HEK293 (cell line): ENCODE measurements around the gene COL5A1.
"Not testable (repeated sequence)": the region's sequence is repeated elsewhere in the genome, so short reads cannot be mapped to it uniquely, and the experiment has no call there.

Experiments
- CTCF ChIA-PET: fragments of 350-600 bp; formaldehyde crosslinking; extraction: SDS; loops from one replicate; lab custom pipeline; 2021; ENCODE audit warnings: antibody characterized with exemption; lab: Yijun Ruan, JAX
- POLR2A ChIA-PET: fragments of 300-600 bp; formaldehyde crosslinking; extraction: SDS; loops from one replicate; lab custom pipeline; 2020; ENCODE audit warnings: antibody characterized with exemption, inconsistent platforms; lab: Yijun Ruan, JAX
- H3K27ac ChIP-seq: fragments of 200-500 bp; sonication (Bioruptor generic); 2 replicates; pipeline ENCODE4 v1.5.1; 2014; ENCODE audit warnings: low read depth, low read length, control low read depth, inconsistent platforms; ENCODE audit errors: extremely low read depth
- H3K36me3 ChIP-seq, 2 experiments: fragments of 200-500 bp in 1 of 2; sonication (Bioruptor generic) in 1 of 2; 1 replicate in 1 of 2; 2 replicates in 1 of 2; pipeline ENCODE4 v1.5.1; 2014 to 2017; ENCODE audit warnings: inconsistent platforms in 2 of 2, low read length in 2 of 2; ENCODE audit not compliant: control insufficient read depth in 2 of 2, insufficient read depth in 1 of 2
- H3K4me1 ChIP-seq: fragments of 200-500 bp; sonication (Bioruptor generic); 2 replicates; pipeline ENCODE4 v1.5.1; 2014; ENCODE audit warnings: mild to moderate bottlenecking, low read length, inconsistent platforms; ENCODE audit not compliant: control insufficient read depth, insufficient read depth
- H3K4me3 ChIP-seq: 2 replicates; pipeline ENCODE4 v1.5.1; 2011; ENCODE audit warnings: low read depth, mild to moderate bottlenecking, control low read depth, low read length, moderate library complexity
- H3K9me3 ChIP-seq: fragments of 200-500 bp; sonication (Bioruptor generic); 2 replicates; pipeline ENCODE4 v1.5.1; 2014; ENCODE audit warnings: low read depth, low read length, inconsistent platforms; ENCODE audit not compliant: control insufficient read depth, insufficient read depth
- ELK4 ChIP-seq: IDR thresholded peaks from 2 replicates; pipeline ENCODE4 v1.6.1; 2011; ENCODE audit warnings: mild to moderate bottlenecking, low read depth, low read length, borderline replicate concordance
- PRDM6 ChIP-seq: fragments of 450-650 bp; formaldehyde crosslinking; IDR thresholded peaks from 2 replicates; pipeline ENCODE4 v1.5.1; 2017; ENCODE audit warnings: missing biosample characterization, missing genetic modification characterization
- TCF7L2 ChIP-seq: IDR thresholded peaks from 2 replicates; pipeline ENCODE4 v1.6.1; 2011; ENCODE audit warnings: low read depth, mild to moderate bottlenecking, inconsistent platforms, low read length, moderate library complexity, borderline replicate concordance
- ZEB2 ChIP-seq: fragments of 450-650 bp; formaldehyde crosslinking; IDR thresholded peaks from 2 replicates; pipeline ENCODE4 v1.5.1; 2016; ENCODE audit warnings: missing biosample characterization, missing genetic modification characterization
- ZNF146 ChIP-seq: fragments of 450-650 bp; formaldehyde crosslinking; IDR thresholded peaks from 2 replicates; pipeline ENCODE4 v1.5.1; 2016; ENCODE audit warnings: missing biosample characterization, missing genetic modification characterization
- ZNF2 ChIP-seq: fragments of 450-650 bp; formaldehyde crosslinking; IDR thresholded peaks from 2 replicates; pipeline ENCODE4 v1.5.1; 2016; ENCODE audit warnings: missing biosample characterization, missing genetic modification characterization
- ZNF211 ChIP-seq: fragments of 450-650 bp; formaldehyde crosslinking; IDR thresholded peaks from 2 replicates; pipeline ENCODE4 v1.5.1; 2016; ENCODE audit warnings: low read depth, missing biosample characterization, missing genetic modification characterization
- ZNF23 ChIP-seq: fragments of 450-650 bp; formaldehyde crosslinking; IDR thresholded peaks from 2 replicates; pipeline ENCODE4 v1.5.1; 2016; ENCODE audit warnings: missing biosample characterization, missing genetic modification characterization, borderline replicate concordance
- ZNF24 ChIP-seq: fragments of 450-650 bp; formaldehyde crosslinking; IDR thresholded peaks from 2 replicates; pipeline ENCODE4 v1.5.1; 2016; ENCODE audit warnings: missing biosample characterization, missing genetic modification characterization
- ZNF280D ChIP-seq: fragments of 450-650 bp; formaldehyde crosslinking; IDR thresholded peaks from 2 replicates; pipeline ENCODE4 v1.5.1; 2016; ENCODE audit warnings: missing biosample characterization, missing genetic modification characterization
- ZNF488 ChIP-seq: fragments of 450-650 bp; formaldehyde crosslinking; IDR thresholded peaks from 2 replicates; pipeline ENCODE4 v1.5.1; 2016; ENCODE audit warnings: missing biosample characterization, missing genetic modification characterization
- ZNF521 ChIP-seq: fragments of 450-650 bp; formaldehyde crosslinking; IDR thresholded peaks from 2 replicates; pipeline ENCODE4 v1.5.1; 2017; ENCODE audit warnings: missing biosample characterization, mild to moderate bottlenecking, missing genetic modification characterization
- ZNF571 ChIP-seq: fragments of 450-650 bp; formaldehyde crosslinking; IDR thresholded peaks from 2 replicates; pipeline ENCODE4 v1.5.0; 2017; ENCODE audit warnings: missing biosample characterization, missing genetic modification characterization
- ZNF621 ChIP-seq: fragments of 450-650 bp; formaldehyde crosslinking; IDR thresholded peaks from 2 replicates; pipeline ENCODE4 v1.5.1; 2017; ENCODE audit warnings: missing biosample characterization, missing genetic modification characterization
- ZNF654 ChIP-seq: fragments of 450-650 bp; formaldehyde crosslinking; IDR thresholded peaks from 2 replicates; pipeline ENCODE4 v1.5.1; 2016; ENCODE audit warnings: low read depth, missing biosample characterization, missing genetic modification characterization
- ZNF677 ChIP-seq: fragments of 450-650 bp; IDR thresholded peaks from 2 replicates; pipeline ENCODE4 v1.5.0; 2018; ENCODE audit warnings: missing biosample characterization, mild to moderate bottlenecking, missing genetic modification characterization, moderate library complexity

The COL5A1 gene

GRCh38 chr9:134855900-134856377 lies 214.3 kb downstream of the COL5A1 start:
- H3K9me3 ChIP-seq, result no peaks in the 10 kb centered on the region
- TF ChIP-seq ZNF24 (tag by site-specific recombination) (no peak), ZNF521 (no peak), ZNF654 (tag by site-specific recombination) (no peak), ZEB2 (no peak), ZNF488 (tag by site-specific recombination) (no peak), TCF7L2 (no peak), ZNF571 (tag by site-specific recombination) (no peak), PRDM6 (tag by site-specific recombination) (no peak), ZNF621 (tag by site-specific recombination) (no peak), ZNF677 (no peak), ZNF2 (tag by site-specific recombination) (no peak), ZNF146 (tag by site-specific recombination) (no peak), ELK4 (no peak), ZNF23 (no peak), ZNF211 (no peak)
- no peak overlapping the region for H3K27ac ChIP-seq
- no peaks in the 10 kb centered on the region for H3K36me3 ChIP-seq
- H3K4me3 ChIP-seq, result no peak overlapping the region
- H3K4me1 ChIP-seq, result no peaks in the 10 kb centered on the region
- ChIA-PET CTCF (interaction anchor here (0.6 kb wide), 1 partner anchor 216 kb away, joined by 3 read pairs; no protein-coding TSS in a partner anchor), POLR2A (no interaction called here)

GRCh38 chr9:134857451-134857850 lies 215.8 kb downstream of the COL5A1 start:
- H3K4me1 ChIP-seq, H3K36me3 ChIP-seq, POLR2A ChIA-PET, CTCF ChIA-PET, H3K4me3 ChIP-seq, H3K27ac ChIP-seq, H3K9me3 ChIP-seq: not testable (repeated sequence)
- peak; percentile 66; the same call in 1 of the 2 replicates for TF ChIP-seq ZNF280D (tag by site-specific recombination)
- peak; percentile 98 for TF ChIP-seq ZNF146 (tag by site-specific recombination)
